Measurements from ENCODE around the gene HS3ST3A1. TPM values are rescaled to one million over a fixed set of nuclear protein-coding genes. Genes with fewer than 3 reads are reported as not detected.

The HS3ST3A1 gene
- total RNA-seq, 1 experiment from 2014 or later, result not detected

GRCh38 chr17:13593021-13593751, 8.5 kb downstream of the HS3ST3A1 start:
- H3K27ac ChIP-seq (ENCODE audit: low read depth, low read length), result no peak overlapping the region
- BruUV-seq (replicated peaks), result no TSS peak
- H4K20me1 ChIP-seq (ENCODE audit: insufficient read depth), result no peaks in the 10 kb centered on the region
- ChIA-PET RAD21 (ENCODE audit: low non-redundant PET in 1 of 2, low total read pairs in 2 of 2, uncharacterized antibody in 2 of 2, unreplicated experiment in 2 of 2) (no interaction called here), CTCF (interaction anchor here (0.7 to 1.5 kb wide), 2 partner anchors 84 to 708 kb away, joined by 3 to 5 read pairs; partner anchors contain the start of gene HS3ST3B1), POLR2A (interaction anchor here (0.6 kb wide), 1 partner anchor 194 kb away, joined by 3 read pairs; no protein-coding TSS in a partner anchor)
- H2AFZ ChIP-seq (ENCODE audit: low read depth, low read length, poor library complexity, severe bottlenecking), result no peak overlapping the region
- 0 out of 4 replicates have a peak, but pooled peaks cover 0 to 2% of the 10 kb centered on the region in 2 experiments for H3K4me1 ChIP-seq (ENCODE audit: control insufficient read depth in 1 of 2, insufficient read depth in 2 of 2, low read length in 2 of 2)
- H3K9ac ChIP-seq (ENCODE audit: low read length), result no peak overlapping the region
- no peaks in the 10 kb centered on the region for H3K27me3 ChIP-seq (ENCODE audit: insufficient read depth, low read length)
- H3K79me2 ChIP-seq (ENCODE audit: insufficient read depth, low read length), result no peaks in the 10 kb centered on the region
- DNase-seq (ENCODE audit: low read depth, low spot score), result no peak
- TF ChIP-seq POLR2A (IDR thresholded peaks at IDR 0.05; ENCODE audit: borderline replicate concordance, extremely low read depth, insufficient read depth, insufficient read length) (no peak), RAD21 (IDR thresholded peaks at IDR 0.05; ENCODE audit: low read depth) (no peak), POLR2AphosphoS5 (IDR thresholded peaks at IDR 0.05; ENCODE audit: low read depth, low read length) (no peak), JUND (IDR thresholded peaks at IDR 0.05) (no peak)
- no peak overlapping the region for H3K4me2 ChIP-seq (ENCODE audit: low read length)
- no peak for ATAC-seq
- no peaks in the 10 kb centered on the region for H3K36me3 ChIP-seq (ENCODE audit: control insufficient read depth in 1 of 2, insufficient read depth in 2 of 2, low read length in 2 of 2)
- H3K9me3 ChIP-seq (ENCODE audit: control insufficient read depth in 1 of 2, insufficient read depth in 1 of 2, low read depth in 1 of 2, low read length in 2 of 2), result no peaks in the 10 kb centered on the region
- no peak overlapping the region for H3K4me3 ChIP-seq (replicated peaks in 1 of 2; ENCODE audit: low read depth in 1 of 2, low read length in 2 of 2)
- H3K9me2 ChIP-seq (ENCODE audit: insufficient read depth), result no peaks in the 10 kb centered on the region
- intact Hi-C loops (cut with micrococcal nuclease), result loop anchor here (10.0 kb wide), 2 partner anchors 472 to 1582 kb away; partner anchors contain the start of gene COX10

GRCh38 chr17:13592427-13592826, 9.3 kb downstream of the HS3ST3A1 start:
- POLR2A ChIA-PET, result no interaction called here
- CTCF ChIA-PET, result interaction anchor here (0.7 kb wide), 1 partner anchor 84 kb away, joined by 3 read pairs; no protein-coding TSS in a partner anchor
- intact Hi-C loops (cut with micrococcal nuclease), result loop anchor here (10.0 kb wide), 2 partner anchors 472 to 1582 kb away; partner anchors contain the start of gene COX10
- H3K4me1 ChIP-seq (ENCODE audit: control insufficient read depth in 1 of 2, insufficient read depth in 2 of 2, low read length in 2 of 2), result 0 out of 4 replicates have a peak, but pooled peaks cover 0 to 2% of the 10 kb centered on the region in 2 experiments
- no peaks in the 10 kb centered on the region for H4K20me1 ChIP-seq (ENCODE audit: insufficient read depth)
- H3K79me2 ChIP-seq (ENCODE audit: insufficient read depth, low read length), result no peaks in the 10 kb centered on the region
- RAD21 ChIA-PET (ENCODE audit: low non-redundant PET in 1 of 2, low total read pairs in 2 of 2, uncharacterized antibody in 2 of 2, unreplicated experiment in 2 of 2), result no interaction called here
- DNase-seq (ENCODE audit: low read depth, low spot score), result no peak
- no peaks in the 10 kb centered on the region for H3K9me3 ChIP-seq (ENCODE audit: control insufficient read depth in 1 of 2, insufficient read depth in 1 of 2, low read depth in 1 of 2, low read length in 2 of 2)
- H2AFZ ChIP-seq (ENCODE audit: low read depth, low read length, poor library complexity, severe bottlenecking), result no peak overlapping the region
- H3K4me2 ChIP-seq (ENCODE audit: low read length), result no peak overlapping the region
- H3K4me3 ChIP-seq (replicated peaks in 1 of 2; ENCODE audit: low read depth in 1 of 2, low read length in 2 of 2), result no peak overlapping the region
- TF ChIP-seq SIN3A (IDR thresholded peaks at IDR 0.05; ENCODE audit: low read depth), result no peak
- no peak for TF ChIP-seq ZFX (IDR thresholded peaks at IDR 0.05)
- TF ChIP-seq SRF (IDR thresholded peaks at IDR 0.05; ENCODE audit: low read depth), result no peak
- H3K27ac ChIP-seq (ENCODE audit: low read depth, low read length), result no peak overlapping the region
- H3K36me3 ChIP-seq (ENCODE audit: control insufficient read depth in 1 of 2, insufficient read depth in 2 of 2, low read length in 2 of 2), result no peaks in the 10 kb centered on the region
- no TSS peak for BruUV-seq (replicated peaks)
- no peaks in the 10 kb centered on the region for H3K9me2 ChIP-seq (ENCODE audit: insufficient read depth)
- H3K9ac ChIP-seq (ENCODE audit: low read length), result no peak overlapping the region
- no peaks in the 10 kb centered on the region for H3K27me3 ChIP-seq (ENCODE audit: insufficient read depth, low read length)
- ATAC-seq, result no peak
